Measurements from ENCODE around the gene TTC29.

GRCh38 chr4:146847345-146847744, 98.3 kb downstream of the TTC29 start:
- TF ChIP-seq CTCF (IDR thresholded peaks at IDR 0.05), result no peak
- no peak for TF ChIP-seq ZFX (IDR thresholded peaks at IDR 0.05; ENCODE audit: borderline replicate concordance)
